IPS DF 6.9 (cell line): ENCODE data around the gene ABR.

Source experiments
- DNase-seq: peaks from one replicate; pipeline ENCODE4 v3.0.0-alpha.2; 2013; ENCODE audit warnings: low read depth, low spot score
- H3K27ac ChIP-seq: one replicate; pipeline ENCODE4 v1.5.1; 2013; ENCODE audit warnings: low read length, control low read depth
- H3K27me3 ChIP-seq: 2 replicates; pipeline ENCODE4 v1.6.1; 2013; ENCODE audit warnings: mild to moderate bottlenecking, low read length; ENCODE audit not compliant: control insufficient read depth, insufficient read depth
- H3K36me3 ChIP-seq: 2 replicates; pipeline ENCODE4 v1.6.1; 2013; ENCODE audit warnings: low read length; ENCODE audit not compliant: control insufficient read depth, insufficient read depth
- H3K4me1 ChIP-seq: 2 replicates; pipeline ENCODE4 v1.6.1; 2013; ENCODE audit warnings: low read length; ENCODE audit not compliant: control insufficient read depth, insufficient read depth
- H3K4me3 ChIP-seq: 2 replicates; pipeline ENCODE4 v1.5.1; 2013; ENCODE audit warnings: mild to moderate bottlenecking, low read length
- H3K9me3 ChIP-seq: 2 replicates; pipeline ENCODE4 v1.6.1; 2013; ENCODE audit warnings: low read length, inconsistent platforms; ENCODE audit not compliant: control insufficient read depth, insufficient read depth
- WGBS: extraction: QIAGEN DNeasy Blood & Tissue Kit; methylation state at CpG from one replicate; pipeline ENCODE4 v1.1.7; 2013; ENCODE audit warnings: mixed read lengths, missing lambda C conversion rate; ENCODE audit not compliant: insufficient read length, insufficient coverage; 5-methylcytosine and 5-hydroxymethylcytosine counted together

ABR gene

DNA sequence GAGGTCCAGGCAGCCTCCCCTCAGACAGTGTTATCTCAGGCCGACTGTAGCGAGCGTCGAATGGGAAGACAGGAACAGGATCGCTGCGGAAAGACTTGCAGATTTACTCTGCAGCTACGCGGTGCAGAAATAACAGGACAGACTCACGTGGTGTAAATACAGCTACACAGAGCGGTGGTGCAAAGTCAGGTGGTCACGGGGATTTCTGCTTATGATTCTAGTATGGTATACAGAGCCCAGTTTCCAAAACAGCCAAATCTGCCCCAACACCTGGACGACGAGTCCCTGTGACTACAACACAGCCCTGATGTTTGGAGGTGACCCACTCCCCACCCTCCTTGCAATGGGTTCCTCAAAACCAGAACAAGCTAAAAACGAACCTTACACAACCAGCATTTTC is 40.6 kb upstream of the ABR start:
- no peak overlapping the region for H3K4me3 ChIP-seq
- H3K36me3 ChIP-seq = no peaks in the 10 kb centered on the region
- no CpG with 5 or more reads among the region's 14 CpGs for WGBS
- H3K27ac ChIP-seq = no peak overlapping the region
- no peaks in the 10 kb centered on the region; the same call in 1 of the 2 replicates for H3K27me3 ChIP-seq
- DNase-seq = no peak
- no peaks in the 10 kb centered on the region for H3K4me1 ChIP-seq
- no peaks in the 10 kb centered on the region for H3K9me3 ChIP-seq

GRCh38 chr17:1217089-1217385 is 37.3 kb upstream of the ABR start:
- no peak for DNase-seq
- Histone ChIP-seq H3K4me1 (no peaks in the 10 kb centered on the region), H3K4me3 (no peak overlapping the region), H3K27ac (no peak overlapping the region), H3K9me3 (no peaks in the 10 kb centered on the region), H3K27me3 (no peaks in the 10 kb centered on the region; the same call in 1 of the 2 replicates), H3K36me3 (no peaks in the 10 kb centered on the region)
- WGBS = no CpG with 5 or more reads among the region's 12 CpGs

DNA sequence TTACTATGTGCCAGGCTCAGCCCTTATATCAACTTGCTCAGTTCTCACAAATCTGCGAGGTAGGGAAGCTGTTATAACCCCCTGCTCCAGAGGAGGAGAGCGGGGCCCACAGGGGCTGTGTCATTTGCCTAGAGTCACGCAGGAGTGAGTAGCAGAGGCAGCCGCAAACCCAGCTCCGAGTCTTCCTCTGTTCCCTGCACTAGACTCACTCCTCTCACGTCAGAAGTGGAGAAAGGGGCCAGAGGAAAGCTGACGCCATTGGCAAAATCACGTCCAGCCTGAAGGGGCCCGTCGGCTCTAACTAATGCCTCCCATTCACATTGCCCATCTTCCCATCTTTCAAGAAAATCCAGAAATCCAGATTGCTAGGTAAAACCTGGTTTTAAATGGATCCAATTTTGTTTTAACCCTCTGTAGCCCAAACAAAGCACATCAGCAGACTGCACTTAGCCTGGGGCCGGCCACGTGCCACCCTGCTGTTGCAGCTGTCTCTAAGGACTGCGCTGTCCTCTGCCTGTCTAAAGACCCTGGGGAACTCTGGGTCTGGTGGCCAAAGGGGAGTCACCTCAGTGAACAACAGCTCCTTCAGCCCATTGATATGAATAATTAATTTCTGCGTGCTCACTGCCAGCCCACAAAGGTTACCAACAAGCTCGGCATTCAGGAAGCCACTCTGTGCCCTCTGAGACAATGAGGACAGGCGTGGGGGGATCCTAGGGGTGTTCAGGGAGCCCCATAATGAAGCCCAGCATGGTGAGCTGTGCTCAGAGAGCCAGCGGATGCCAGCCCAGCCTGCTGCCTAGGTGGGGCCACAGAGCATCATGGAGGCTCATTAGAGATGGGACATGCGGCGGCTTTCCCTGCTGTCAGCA is 36.7 kb upstream of the ABR start:
- WGBS = no CpG with 5 or more reads among the region's 19 CpGs
- Histone ChIP-seq H3K4me3 (no peak overlapping the region), H3K27me3 (no peaks in the 10 kb centered on the region; the same call in 1 of the 2 replicates), H3K9me3 (no peaks in the 10 kb centered on the region), H3K36me3 (no peaks in the 10 kb centered on the region), H3K4me1 (no peaks in the 10 kb centered on the region), H3K27ac (no peak overlapping the region)
- DNase-seq = no peak

- no peak overlapping the region for H3K27ac ChIP-seq
- H3K4me3 ChIP-seq = no peak overlapping the region
- H3K36me3 ChIP-seq = no peaks in the 10 kb centered on the region
- H3K9me3 ChIP-seq = no peaks in the 10 kb centered on the region
- no peak for DNase-seq
- no CpG with 5 or more reads among the region's 4 CpGs for WGBS
- H3K4me1 ChIP-seq = no peaks in the 10 kb centered on the region
- no peaks in the 10 kb centered on the region; the same call in 1 of the 2 replicates for H3K27me3 ChIP-seq
Observed at GRCh38 chr17:1212946-1213345, 33.2 kb upstream of the ABR start.

DNA sequence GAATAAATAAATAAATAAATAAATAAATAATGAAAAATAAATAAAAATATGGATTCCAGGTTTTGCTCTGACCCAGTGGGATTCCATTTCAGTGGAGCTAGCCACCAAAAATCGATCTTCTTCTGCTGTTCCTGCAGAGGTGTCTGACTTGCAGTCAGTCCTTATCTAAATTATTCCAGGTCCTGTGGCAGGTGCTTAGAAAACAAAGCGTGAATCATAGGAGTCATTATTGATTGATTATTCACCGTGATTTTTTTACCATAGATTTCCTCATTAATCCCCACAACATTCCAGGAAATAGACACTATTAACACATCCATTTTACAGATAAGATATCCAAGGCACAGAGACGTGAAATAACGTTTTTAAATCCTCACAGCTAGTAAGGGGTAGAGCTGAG is 31.5 kb upstream of the ABR start:
- Histone ChIP-seq H3K27ac (no peak overlapping the region), H3K36me3 (no peaks in the 10 kb centered on the region), H3K27me3 (no peaks in the 10 kb centered on the region; the same call in 1 of the 2 replicates), H3K9me3 (no peaks in the 10 kb centered on the region), H3K4me1 (no peaks in the 10 kb centered on the region), H3K4me3 (no peak overlapping the region)
- WGBS = no CpG with 5 or more reads among the region's 5 CpGs
- DNase-seq = no peak

GRCh38 chr17:1208966-1209365 is 29.2 kb upstream of the ABR start:
- H3K27me3 ChIP-seq = no peaks in the 10 kb centered on the region
- H3K36me3 ChIP-seq = no peaks in the 10 kb centered on the region
- no peak overlapping the region for H3K27ac ChIP-seq
- DNase-seq = no peak
- H3K4me3 ChIP-seq = no peak overlapping the region
- H3K9me3 ChIP-seq = no peaks in the 10 kb centered on the region
- WGBS = no CpG with 5 or more reads among the region's 6 CpGs
- no peaks in the 10 kb centered on the region for H3K4me1 ChIP-seq

DNA sequence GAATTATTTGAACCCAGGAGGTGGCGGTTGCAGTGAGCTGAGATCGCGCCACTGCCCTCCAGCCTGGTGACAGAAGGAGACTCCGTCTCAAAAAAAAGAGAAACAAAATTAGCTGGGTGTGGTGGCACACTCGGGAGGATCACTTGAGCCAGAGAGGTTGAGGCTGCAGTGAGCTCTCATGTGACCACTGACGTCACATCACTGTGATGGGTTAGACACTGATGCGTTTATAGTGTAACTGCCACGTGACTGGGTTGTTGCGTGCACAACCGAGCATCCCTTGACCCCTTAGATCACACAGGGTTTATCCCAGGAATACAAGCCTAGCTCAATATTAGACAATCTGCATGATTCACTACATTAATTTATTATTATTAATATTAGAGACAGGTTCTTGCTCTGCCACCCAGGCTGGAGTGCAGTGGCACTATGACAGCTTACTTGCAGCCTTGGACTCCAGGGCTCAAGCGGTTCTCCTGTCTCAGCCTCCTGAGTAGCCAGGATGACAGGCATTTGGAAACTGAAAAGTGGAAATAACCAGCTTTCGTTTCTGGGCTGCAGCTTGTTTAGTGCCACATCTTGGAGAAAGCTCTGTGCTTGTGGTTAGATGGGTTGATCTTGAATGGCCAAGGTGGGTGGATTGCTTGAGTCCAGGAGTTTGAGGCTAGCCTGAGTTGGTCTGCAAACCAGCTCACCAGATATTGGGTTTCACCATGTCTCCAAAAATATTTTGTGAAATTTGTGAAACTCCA is 26.4 kb upstream of the ABR start:
- H3K27me3 ChIP-seq = no peaks in the 10 kb centered on the region
- H3K9me3 ChIP-seq = no peaks in the 10 kb centered on the region
- WGBS = no CpG with 5 or more reads among the region's 12 CpGs
- H3K4me3 ChIP-seq = no peak overlapping the region
- no peaks in the 10 kb centered on the region for H3K36me3 ChIP-seq
- no peak for DNase-seq
- no peak overlapping the region for H3K27ac ChIP-seq
- H3K4me1 ChIP-seq = no peaks in the 10 kb centered on the region

DNA sequence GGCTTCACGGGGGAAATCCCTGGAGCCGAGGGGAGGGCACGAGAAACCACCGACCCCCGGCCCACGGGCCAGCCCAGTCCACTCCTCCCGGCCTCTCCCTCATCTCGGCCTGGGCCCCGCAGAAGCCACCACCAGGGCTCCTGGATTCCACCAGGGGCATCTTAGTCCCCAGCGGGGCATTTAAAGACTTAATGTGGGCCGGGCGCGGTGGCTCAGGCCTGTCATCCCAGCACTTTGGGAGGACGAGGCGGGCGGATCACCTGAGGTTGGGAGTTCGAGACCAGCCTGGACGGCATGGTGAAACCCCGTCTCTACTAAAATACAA is 24.1 kb upstream of the ABR start:
- H3K9me3 ChIP-seq = no peaks in the 10 kb centered on the region
- H3K27me3 ChIP-seq = no peaks in the 10 kb centered on the region
- peak overlapping the region; percentile 65; the same call in 1 of the 2 replicates for H3K4me3 ChIP-seq
- H3K4me1 ChIP-seq = no peaks in the 10 kb centered on the region
- no peaks in the 10 kb centered on the region for H3K36me3 ChIP-seq
- H3K27ac ChIP-seq = no peak overlapping the region
- no peak for DNase-seq
- no CpG with 5 or more reads among the region's 19 CpGs for WGBS

- no CpG with 5 or more reads among the region's 91 CpGs for WGBS
- H3K36me3 ChIP-seq = no peaks in the 10 kb centered on the region
- peak overlapping the region; percentile 65 for H3K4me3 ChIP-seq
- H3K27ac ChIP-seq = no peak overlapping the region
- no peaks in the 10 kb centered on the region for H3K4me1 ChIP-seq
- no peak for DNase-seq
- H3K9me3 ChIP-seq = no peaks in the 10 kb centered on the region
- H3K27me3 ChIP-seq = no peaks in the 10 kb centered on the region
Observed at GRCh38 chr17:1203111-1203966, 23.6 kb upstream of the ABR start.

DNA sequence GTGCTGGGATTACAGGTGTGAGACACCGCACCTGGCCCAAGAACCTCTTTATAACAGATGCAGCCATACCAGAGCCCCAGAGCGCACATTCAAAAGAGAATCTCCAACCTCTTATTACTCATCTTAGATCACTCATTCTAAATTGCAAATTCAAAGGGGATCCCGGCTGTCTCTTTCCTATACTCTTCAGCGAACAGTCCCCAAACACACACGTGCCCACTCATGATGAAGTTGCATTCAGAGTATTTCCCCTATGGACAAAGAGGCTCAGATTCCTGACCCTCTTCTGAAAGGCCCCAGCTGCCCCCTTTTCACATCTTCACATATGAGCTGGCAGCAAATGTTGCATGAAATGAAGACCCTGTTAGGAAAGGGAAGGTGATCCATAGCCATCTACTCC is 22.5 kb upstream of the ABR start:
- Histone ChIP-seq H3K4me1 (no peaks in the 10 kb centered on the region), H3K4me3 (no peak overlapping the region), H3K9me3 (no peaks in the 10 kb centered on the region), H3K36me3 (no peaks in the 10 kb centered on the region), H3K27me3 (no peaks in the 10 kb centered on the region), H3K27ac (no peak overlapping the region)
- WGBS = no CpG with 5 or more reads among the region's 5 CpGs
- no peak for DNase-seq
